Thymus (tissue), 11 donors: ENCODE data around the gene FOXRED1. TPM values are rescaled to one million over a fixed set of nuclear protein-coding genes. Genes with fewer than 3 reads are reported as not detected.

Source experiments
- DNase-seq, 9 donors: peaks; one replicate each; pipeline ENCODE4 v3.0.0-alpha.2; 2013; ENCODE audit warnings: low spot score in 9 of 9, low read depth in 6 of 9, missing footprints in 1 of 9
- H3K27ac ChIP-seq, 2 donors: one replicate each; pipeline ENCODE4 v1.5.1; 2013; ENCODE audit warnings: control low read depth in 1 of 2, low read depth in 1 of 2, low read length in 1 of 2, mild to moderate bottlenecking in 1 of 2, moderate library complexity in 1 of 2
- H3K27me3 ChIP-seq, 2 donors: one replicate each; pipeline ENCODE4 v1.5.1; 2013; ENCODE audit warnings: low read length in 1 of 2; ENCODE audit not compliant: control insufficient read depth in 2 of 2, insufficient read depth in 1 of 2
- H3K36me3 ChIP-seq, 2 donors: one replicate each; pipeline ENCODE4 v1.5.1; 2013; ENCODE audit warnings: low read length in 1 of 2, mild to moderate bottlenecking in 1 of 2, moderate library complexity in 1 of 2; ENCODE audit not compliant: control insufficient read depth in 2 of 2, insufficient read depth in 2 of 2
- H3K4me1 ChIP-seq, 2 donors: one replicate each; pipeline ENCODE4 v1.5.1; 2013; ENCODE audit warnings: low read length in 2 of 2; ENCODE audit not compliant: control insufficient read depth in 2 of 2, insufficient read depth in 2 of 2
- H3K4me3 ChIP-seq, 2 donors: one replicate each; pipeline ENCODE4 v1.5.1; 2013; ENCODE audit warnings: low read length in 2 of 2, control low read depth in 1 of 2, mild to moderate bottlenecking in 1 of 2
- H3K9me3 ChIP-seq, 2 donors: one replicate each; pipeline ENCODE4 v1.5.1; 2013; ENCODE audit warnings: low read length in 1 of 2, mild to moderate bottlenecking in 1 of 2; ENCODE audit not compliant: control insufficient read depth in 2 of 2, insufficient read depth in 1 of 2
- WGBS: extraction: QIAGEN DNeasy Blood & Tissue Kit; methylation state at CpG from one replicate; pipeline ENCODE4 v1.1.7; 2013; 5-methylcytosine and 5-hydroxymethylcytosine counted together
- polyA plus RNA-seq: library from polyadenylated mRNA; stranded (reverse); fragments of 200-250 nt; gene quantifications from one replicate; pipeline ENCODE4 v1.2.3, GENCODE V29; 2013
- total RNA-seq: library from RNA; stranded (reverse); fragments of 120-200 nt; gene quantifications from one replicate; pipeline ENCODE4 v1.2.4, GENCODE V29; 2013
- donor health status: healthy.

FOXRED1 gene
- total and polyA plus RNA-seq, 2 donors: 25.2 to 29.5 TPM

- H3K27ac ChIP-seq: no peak overlapping the region
- H3K27me3 ChIP-seq: no peaks in the 10 kb centered on the region
- WGBS: 98% methylated on average over 6 of the region's 6 CpGs
- peaks cover 10 to 11% of the 10 kb centered on the region in 2 donors for H3K4me1 ChIP-seq
- peaks cover 59 to 74% of the 10 kb centered on the region in 2 donors for H3K36me3 ChIP-seq
- H3K4me3 ChIP-seq: no peak overlapping the region
- no peak for DNase-seq
- H3K9me3 ChIP-seq: no peaks in the 10 kb centered on the region
These were observed 5.5 kb upstream of the FOXRED1 start for GRCh38 chr11:126263489-126263888.

DNA sequence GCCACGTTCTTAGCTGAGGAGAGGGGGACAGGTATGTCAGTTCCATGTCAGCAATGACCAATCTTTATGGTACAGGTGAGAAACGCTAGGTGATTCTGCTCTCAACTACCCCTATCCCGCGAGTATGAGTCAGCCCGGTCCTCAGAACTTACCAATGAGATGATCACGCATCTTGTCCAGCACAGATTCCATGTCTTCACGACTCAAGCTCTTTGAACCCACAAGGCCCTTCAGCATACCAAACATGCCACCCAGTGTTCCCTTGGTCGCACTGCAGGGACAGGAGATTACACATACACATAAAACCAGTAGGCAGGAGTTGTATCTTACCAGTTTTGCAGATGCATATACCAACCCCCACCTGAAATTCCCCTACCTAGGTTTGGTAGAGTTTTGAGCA, 3.1 kb upstream of the FOXRED1 start:
- Histone ChIP-seq H3K9me3 (no peaks in the 10 kb centered on the region), H3K27ac (no peak overlapping the region), H3K36me3 (peaks cover 59 to 66% of the 10 kb centered on the region in 2 donors), H3K4me3 (no peak overlapping the region), H3K4me1 (peaks cover 10 to 13% of the 10 kb centered on the region in 2 donors), H3K27me3 (no peaks in the 10 kb centered on the region)
- DNase-seq: no peak
- 97% methylated on average over 8 of the region's 8 CpGs for WGBS

DNA sequence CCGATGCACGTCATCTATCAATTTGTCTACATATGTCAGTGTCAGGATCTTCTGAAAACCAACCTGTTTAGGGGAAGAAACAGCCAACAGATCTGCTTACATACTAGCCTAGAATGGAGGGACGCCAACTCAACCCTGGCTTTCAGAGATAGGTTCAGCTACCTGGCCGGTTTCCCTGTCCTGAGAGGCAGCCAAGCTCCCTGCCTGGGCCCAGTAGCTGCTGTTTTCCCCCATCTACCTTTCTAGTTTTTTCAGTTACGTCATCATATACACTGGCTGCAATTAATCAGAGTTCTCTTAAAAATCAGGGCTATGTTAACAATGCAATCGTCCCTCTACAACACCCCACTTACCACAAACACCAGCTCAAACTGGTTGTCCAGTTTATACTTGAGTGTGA, 1.3 kb upstream of the FOXRED1 start:
- H3K9me3 ChIP-seq: no peaks in the 10 kb centered on the region
- no peak for DNase-seq
- H3K36me3 ChIP-seq: peaks cover 50 to 52% of the 10 kb centered on the region in 2 donors
- H3K4me1 ChIP-seq: peaks cover 10 to 13% of the 10 kb centered on the region in 2 donors
- WGBS: 92% methylated on average over 6 of the region's 6 CpGs
- H3K4me3 ChIP-seq: peak overlapping the region; percentile 88 to 93
- H3K27ac ChIP-seq: peak overlapping the region in 1 of 2 donors; percentile 85
- H3K27me3 ChIP-seq: no peaks in the 10 kb centered on the region

DNA sequence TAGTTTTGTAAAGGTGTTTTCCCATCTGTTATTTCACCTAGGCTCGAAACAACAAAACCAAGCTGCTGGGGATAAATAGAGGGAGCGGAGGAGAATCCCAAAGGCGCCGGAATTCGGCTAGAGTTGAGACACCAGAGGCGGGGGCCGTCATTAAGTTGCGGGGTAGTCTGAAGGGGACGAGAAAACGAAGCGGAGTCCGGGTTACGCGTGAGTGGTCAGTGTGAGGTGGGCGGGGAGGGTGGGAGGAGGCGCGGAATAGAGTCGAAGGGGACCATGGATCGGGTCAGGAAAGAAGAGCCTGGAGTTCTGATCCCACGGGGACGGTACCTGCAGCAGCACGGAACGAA, 620 bp upstream of the FOXRED1 start:
- H3K27me3 ChIP-seq: no peaks in the 10 kb centered on the region
- H3K4me3 ChIP-seq: peak overlapping the region; percentile 88 to 93
- under 1% methylated on average over 23 of the region's 23 CpGs for WGBS
- DNase-seq: no peak
- H3K36me3 ChIP-seq: peaks cover 45 to 52% of the 10 kb centered on the region in 2 donors
- H3K9me3 ChIP-seq: no peaks in the 10 kb centered on the region
- peaks cover 10 to 13% of the 10 kb centered on the region in 2 donors for H3K4me1 ChIP-seq
- H3K27ac ChIP-seq: peak overlapping the region; percentile 85 to 88

GRCh38 chr11:126277322-126277721, 8.4 kb downstream of the FOXRED1 start:
- Histone ChIP-seq H3K9me3 (no peaks in the 10 kb centered on the region), H3K27ac (no peak overlapping the region), H3K4me3 (no peak overlapping the region), H3K4me1 (peaks cover under 1 to 9% of the 10 kb centered on the region in 2 donors), H3K36me3 (peaks cover 38 to 46% of the 10 kb centered on the region in 2 donors), H3K27me3 (peaks cover 0 to 11% of the 10 kb centered on the region in 2 donors)
- no peak for DNase-seq
- over 99% methylated on average over 11 of the region's 11 CpGs for WGBS

DNA sequence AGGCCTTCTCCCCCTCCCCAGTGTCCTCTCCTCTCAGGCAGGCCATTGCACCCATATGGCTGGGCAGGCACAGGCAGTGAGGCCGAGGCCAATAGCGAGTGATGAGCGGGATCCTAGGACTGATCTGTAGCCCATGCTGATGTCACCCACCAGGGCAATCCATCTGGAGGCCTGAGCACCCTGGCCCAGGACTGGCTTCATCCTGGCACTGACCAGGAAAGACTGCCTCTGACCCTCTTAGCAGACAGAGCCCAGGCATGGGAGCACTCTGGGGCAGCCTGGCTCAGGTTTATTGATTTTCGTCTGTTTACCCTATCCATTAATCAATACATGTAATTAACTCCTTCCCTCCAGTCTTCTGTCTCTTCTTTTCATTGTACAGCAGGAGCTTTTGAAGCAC, 8.8 kb downstream of the FOXRED1 start:
- Histone ChIP-seq H3K9me3 (no peaks in the 10 kb centered on the region), H3K4me3 (no peak overlapping the region), H3K27ac (no peak overlapping the region), H3K27me3 (peaks cover 0 to 16% of the 10 kb centered on the region in 2 donors), H3K36me3 (peaks cover 35 to 46% of the 10 kb centered on the region in 2 donors), H3K4me1 (peaks cover 2 to 12% of the 10 kb centered on the region in 2 donors)
- WGBS: 98% methylated on average over 4 of the region's 4 CpGs
- DNase-seq: no peak

- DNase-seq: no peak
- H3K27me3 ChIP-seq: peaks cover 0 to 28% of the 10 kb centered on the region in 2 donors
- H3K36me3 ChIP-seq: peaks cover 21 to 37% of the 10 kb centered on the region in 2 donors
- H3K27ac ChIP-seq: no peak overlapping the region
- no peak overlapping the region for H3K4me3 ChIP-seq
- 95% methylated on average over 8 of the region's 8 CpGs for WGBS
- peaks cover 2 to 15% of the 10 kb centered on the region in 2 donors for H3K4me1 ChIP-seq
- no peaks in the 10 kb centered on the region for H3K9me3 ChIP-seq
These were observed 10.2 kb downstream of the FOXRED1 start for GRCh38 chr11:126279191-126279590.

DNA sequence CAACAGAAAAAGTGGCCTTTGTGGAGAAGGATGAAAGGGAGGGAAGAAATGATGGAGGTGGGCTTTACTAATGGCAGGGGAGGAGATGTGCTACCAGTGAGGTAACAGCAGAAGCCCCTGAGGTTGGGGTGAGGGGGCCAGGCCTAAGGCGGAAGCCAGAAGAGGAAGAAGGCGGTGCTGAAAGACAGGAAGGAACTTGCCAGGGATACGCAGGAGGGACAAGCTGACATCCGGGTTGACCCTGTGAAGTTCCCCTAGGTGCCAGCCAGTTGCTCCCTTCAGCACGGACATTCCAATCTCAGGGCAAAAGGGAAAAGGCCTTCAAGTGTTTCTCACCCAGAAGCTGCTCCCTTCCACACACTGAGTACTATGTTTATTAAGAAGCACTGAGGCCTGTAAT, 11.6 kb downstream of the FOXRED1 start:
- peaks cover 2 to 15% of the 10 kb centered on the region in 2 donors for H3K4me1 ChIP-seq
- WGBS: 74% methylated on average over 5 of the region's 5 CpGs
- no peaks in the 10 kb centered on the region for H3K9me3 ChIP-seq
- DNase-seq: peak in 1 of 9 donors; percentile 19
- no peak overlapping the region for H3K27ac ChIP-seq
- no peak overlapping the region for H3K4me3 ChIP-seq
- peaks cover 0 to 30% of the 10 kb centered on the region in 2 donors for H3K27me3 ChIP-seq
- H3K36me3 ChIP-seq: peaks cover 15 to 24% of the 10 kb centered on the region in 2 donors

- H3K4me3 ChIP-seq: no peak overlapping the region
- H3K36me3 ChIP-seq: peaks cover 10 to 17% of the 10 kb centered on the region in 2 donors
- peaks cover 0 to 30% of the 10 kb centered on the region in 2 donors for H3K27me3 ChIP-seq
- no peak for DNase-seq
- peaks cover 2 to 15% of the 10 kb centered on the region in 2 donors for H3K4me1 ChIP-seq
- no peaks in the 10 kb centered on the region for H3K9me3 ChIP-seq
- no peak overlapping the region for H3K27ac ChIP-seq
- 96% methylated on average over 6 of the region's 6 CpGs for WGBS
These were observed 12.3 kb downstream of the FOXRED1 start for GRCh38 chr11:126281245-126281644.
